ENCODE measurements around the gene KIF1A.
"Not testable (repeated sequence)": the region's sequence is repeated elsewhere in the genome, so short reads cannot be mapped to it uniquely, and the experiment has no call there.

KIF1A gene

GRCh38 chr2:240685771-240686371 lies 134.1 kb downstream of the KIF1A start:
- no peak for DNase-seq (ENCODE audit: low read depth)

- DNase-seq (ENCODE audit: low read depth), result not testable (repeated sequence)
Observed at GRCh38 chr2:240683980-240684728, 135.9 kb downstream of the KIF1A start.

GRCh38 chr2:240683329-240683979 lies 136.6 kb downstream of the KIF1A start:
- not testable (repeated sequence) for DNase-seq (ENCODE audit: low read depth)

GRCh38 chr2:240682431-240683224 lies 137.4 kb downstream of the KIF1A start, which contains the start of gene AQP12B:
AQP12B (minus strand) TSS chr2:240682885; CDS start chr2:240682837, 48 bp downstream.
- not testable (repeated sequence) for DNase-seq (ENCODE audit: low read depth)

GRCh38 chr2:240680185-240680584 lies 139.8 kb downstream of the KIF1A start:
- DNase-seq (ENCODE audit: low read depth), result not testable (repeated sequence)

- DNase-seq (ENCODE audit: low read depth), result not testable (repeated sequence)
Observed at GRCh38 chr2:240678909-240679308, 141.1 kb downstream of the KIF1A start.

- not testable (repeated sequence) for DNase-seq (ENCODE audit: low read depth)
Observed at GRCh38 chr2:240678043-240678442, 142.0 kb downstream of the KIF1A start.

- DNase-seq (ENCODE audit: low read depth), result not testable (repeated sequence)
Observed at GRCh38 chr2:240675345-240675744, 144.7 kb downstream of the KIF1A start.

GRCh38 chr2:240674461-240675184 lies 145.4 kb downstream of the KIF1A start:
- not testable (repeated sequence) for DNase-seq (ENCODE audit: low read depth)

GRCh38 chr2:240672701-240673190 lies 147.3 kb downstream of the KIF1A start:
- no peak for DNase-seq (ENCODE audit: low read depth)

- DNase-seq (ENCODE audit: low read depth), result no peak
Observed at GRCh38 chr2:240672076-240672700, 147.8 kb downstream of the KIF1A start.

GRCh38 chr2:240670950-240671349 lies 149.1 kb downstream of the KIF1A start:
- no peak for DNase-seq (ENCODE audit: low read depth)

- DNase-seq (ENCODE audit: low read depth), result no peak
Observed at GRCh38 chr2:240670402-240670801, 149.6 kb downstream of the KIF1A start.

- no peak for DNase-seq (ENCODE audit: low read depth)
Observed at GRCh38 chr2:240664622-240665021, 155.4 kb downstream of the KIF1A start.

Measured in CMK (cell line).